SH-SY5Y (cell line): ENCODE data around the gene IBTK.

ENCODE experiments used
- GATA2 ChIP-seq: IDR thresholded peaks from 2 replicates; pipeline ENCODE4 v1.6.1; 2011; ENCODE audit warnings: mild to moderate bottlenecking, low read depth, low read length
- GATA3 ChIP-seq: IDR thresholded peaks from 2 replicates; pipeline ENCODE4 v1.6.1; 2011; ENCODE audit warnings: low read depth, mild to moderate bottlenecking, low read length, moderate library complexity

Gene IBTK

DNA sequence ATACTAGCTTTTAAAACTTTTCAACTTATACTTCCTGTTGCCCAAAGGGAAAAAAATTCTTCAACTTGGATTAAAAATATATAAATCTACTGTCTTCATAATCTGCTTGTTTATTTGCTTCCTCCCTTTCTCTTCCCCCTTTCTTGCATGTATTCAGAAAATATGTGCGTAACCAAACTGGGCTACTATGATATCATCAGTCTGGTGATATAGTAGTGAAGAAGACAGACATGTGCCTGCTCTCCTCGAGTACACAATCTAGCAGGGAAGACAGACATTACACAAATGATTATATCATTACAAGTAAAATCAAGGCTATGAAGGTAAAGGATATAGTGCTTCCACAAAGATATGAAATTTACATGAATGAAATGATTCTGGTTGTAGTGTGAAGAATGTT lies 31.0 kb downstream of the IBTK start:
- TF ChIP-seq GATA3, result no peak
- no peak for TF ChIP-seq GATA2

DNA sequence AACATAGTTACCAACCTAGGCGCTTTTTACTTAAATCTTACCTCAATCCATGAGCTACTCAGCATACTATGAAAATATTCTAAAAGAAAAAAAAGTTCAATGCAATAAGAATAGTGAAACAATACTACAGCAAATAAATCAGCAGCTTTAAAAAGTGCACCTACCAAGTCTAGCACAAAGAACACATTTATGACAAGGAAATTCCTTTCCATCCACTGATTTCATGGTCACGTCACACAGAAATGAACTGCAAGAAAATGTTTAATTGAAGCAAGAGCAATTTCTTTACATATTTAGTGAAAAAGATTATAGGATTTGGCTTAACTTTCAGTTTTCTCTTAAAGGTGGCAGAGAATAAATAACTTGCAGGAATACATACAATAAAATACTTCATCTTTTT lies 36.2 kb downstream of the IBTK start:
- TF ChIP-seq GATA3 (no peak), GATA2 (no peak)

DNA sequence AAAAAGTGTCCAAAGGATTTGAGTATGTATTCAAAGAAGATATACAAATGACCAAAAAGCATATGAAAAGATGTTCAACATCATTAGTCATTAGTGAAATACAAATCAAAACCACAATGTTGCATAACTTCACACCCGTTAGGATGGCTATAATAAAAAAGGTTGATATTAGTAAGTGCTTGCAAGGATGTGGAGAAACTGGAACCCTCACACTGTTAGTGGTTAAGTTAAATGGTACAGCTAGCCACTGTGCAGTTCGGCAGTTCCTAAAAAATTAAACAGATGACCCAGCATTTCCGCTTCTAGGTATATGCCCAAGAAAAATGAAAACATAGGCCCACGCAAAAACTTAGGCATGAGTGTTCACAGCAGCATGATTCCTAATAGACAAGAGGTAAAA lies 38.6 kb downstream of the IBTK start:
- TF ChIP-seq GATA2 (no peak), GATA3 (no peak)

DNA sequence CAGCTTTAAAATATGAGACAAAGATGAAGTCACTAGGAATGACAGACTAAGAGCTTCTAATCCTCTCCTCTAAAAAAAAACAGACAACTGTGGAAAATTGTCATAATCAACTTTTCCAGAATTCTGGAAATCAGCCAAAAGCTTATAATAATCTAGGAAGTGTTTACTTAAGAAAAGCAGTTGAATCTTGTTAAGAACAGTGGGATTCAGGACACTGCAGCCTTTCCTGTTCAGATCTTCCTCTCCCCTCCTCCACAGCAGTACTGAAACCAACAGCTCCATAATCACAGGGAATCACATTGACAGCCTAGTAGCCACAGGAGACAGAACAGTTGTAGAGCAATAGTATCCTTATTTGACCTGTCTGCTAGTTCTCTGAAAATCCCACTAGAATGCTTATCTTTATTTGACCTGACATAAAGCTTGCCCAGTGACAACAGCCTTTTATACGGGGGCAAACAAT lies 41.6 kb downstream of the IBTK start:
- TF ChIP-seq GATA2 (peak; percentile 9; the same call in 1 of the 2 replicates), GATA3 (no peak)

DNA sequence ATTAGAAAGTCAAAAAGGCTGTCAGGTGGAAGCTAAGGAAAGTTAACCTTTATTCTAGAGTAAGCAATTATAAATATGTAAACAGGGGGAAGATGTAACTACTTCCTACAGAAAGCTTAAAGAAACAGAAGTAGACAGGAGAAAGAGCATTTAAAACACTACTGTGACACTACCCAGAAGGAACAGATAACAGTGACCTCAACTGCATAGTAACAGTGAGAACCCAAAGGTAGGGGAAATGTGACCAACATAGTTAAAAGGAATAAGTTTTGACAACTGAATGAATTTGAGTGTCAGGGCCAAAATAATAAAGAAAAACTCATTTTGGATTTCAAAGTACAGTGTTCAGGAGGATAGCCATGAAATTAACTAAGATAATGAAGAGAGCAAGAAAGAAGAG lies 43.5 kb downstream of the IBTK start:
- TF ChIP-seq GATA2 (no peak), GATA3 (no peak)

GRCh38 chr6:82197784-82198183 lies 49.8 kb downstream of the IBTK start:
- no peak for TF ChIP-seq GATA3
- TF ChIP-seq GATA2, result no peak

DNA sequence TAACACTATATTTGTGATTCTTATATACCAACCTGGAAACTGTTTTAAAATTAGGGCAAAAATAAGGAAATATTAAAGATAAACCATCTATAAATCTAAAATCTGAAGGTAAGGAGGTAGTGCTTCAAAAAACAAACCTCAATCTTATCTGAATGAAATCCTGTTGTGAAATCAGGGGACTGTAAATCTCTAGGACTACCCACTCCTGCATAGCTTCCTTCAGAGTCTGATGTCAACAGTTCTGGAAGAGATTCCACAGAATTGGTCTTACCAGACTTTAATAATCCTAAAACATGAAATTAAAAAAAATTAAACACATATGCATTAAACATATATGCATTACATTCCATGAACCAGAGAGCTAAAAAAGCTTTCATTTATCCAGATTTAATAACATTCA lies 51.4 kb downstream of the IBTK start:
- TF ChIP-seq GATA2 (no peak), GATA3 (no peak)

DNA sequence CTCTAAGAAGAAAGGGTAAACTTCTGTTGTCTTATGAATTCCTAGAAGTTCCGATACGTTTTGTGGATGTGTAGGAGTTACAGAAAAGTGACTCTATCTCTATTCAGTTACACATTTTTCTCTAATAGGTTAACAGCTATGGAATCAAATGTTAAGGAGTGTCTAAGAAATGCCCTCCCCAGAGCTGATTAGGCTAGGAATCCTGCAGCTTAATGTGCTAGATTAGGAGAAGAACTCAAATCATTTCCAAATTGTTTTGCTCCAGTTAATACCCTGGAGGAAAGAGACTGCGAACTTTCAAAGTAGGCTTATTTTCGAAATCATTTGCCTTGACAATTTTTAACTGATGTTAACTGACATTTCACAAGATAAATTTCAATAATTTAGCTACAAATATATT lies 51.9 kb downstream of the IBTK start:
- no peak for TF ChIP-seq GATA2
- TF ChIP-seq GATA3, result no peak

DNA sequence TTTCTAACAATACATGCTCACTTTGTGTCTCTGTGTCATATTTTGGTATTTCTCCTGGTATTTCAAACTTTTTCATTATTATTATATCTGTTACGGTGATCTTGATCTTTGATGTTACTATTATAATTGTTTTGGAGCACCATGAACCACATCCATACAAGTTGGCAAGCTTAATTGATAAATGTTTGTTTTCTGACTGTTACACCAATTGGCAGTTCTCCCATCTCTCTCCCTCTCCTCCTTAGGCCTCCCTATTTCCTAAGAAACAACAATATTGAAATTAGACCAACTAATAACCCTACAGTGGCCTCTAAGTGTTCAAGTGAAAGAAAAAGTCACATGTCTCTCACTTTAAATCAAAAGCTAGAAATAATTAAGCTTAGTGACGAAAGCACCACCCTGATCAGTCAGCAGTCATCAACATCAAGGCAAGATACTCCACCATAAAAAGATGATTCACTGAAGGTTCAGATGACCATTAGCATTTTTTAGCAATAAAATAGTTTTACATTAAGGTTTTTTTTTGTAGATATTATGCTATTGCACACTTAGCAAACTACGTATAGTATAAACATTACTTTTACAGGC lies 61.5 kb downstream of the IBTK start:
- TF ChIP-seq GATA3 (no peak), GATA2 (no peak)

DNA sequence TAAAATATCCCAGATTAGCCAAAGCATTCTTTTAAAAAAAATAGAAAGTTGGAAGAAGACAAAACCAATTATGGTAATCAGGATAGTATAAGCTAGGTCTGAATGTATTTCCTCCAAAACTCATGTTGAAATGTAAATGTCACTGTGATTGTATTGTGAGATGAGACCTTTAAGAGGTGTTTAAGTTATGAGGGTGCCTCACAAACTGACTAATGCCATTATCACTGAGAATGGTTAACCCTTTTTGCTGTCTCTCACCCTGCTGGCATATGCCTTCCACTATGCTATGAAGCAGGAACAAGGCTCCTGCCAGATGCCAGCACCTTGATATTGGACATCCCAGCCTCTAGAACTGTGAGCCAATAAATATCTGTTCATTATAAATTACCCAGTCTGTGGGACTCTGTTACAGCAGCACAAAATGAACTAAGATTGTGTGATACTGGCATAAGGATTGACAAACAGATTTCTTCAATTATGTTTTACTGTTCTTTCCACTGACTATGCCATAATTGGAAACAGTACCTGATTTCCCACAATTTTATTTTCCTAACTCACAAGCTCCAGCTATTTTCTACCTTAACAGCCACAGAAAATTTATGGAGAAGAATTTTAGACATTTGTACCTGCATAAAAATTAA lies 63.8 kb downstream of the IBTK start:
- TF ChIP-seq GATA3 (peak; percentile 41; the same call in 1 of the 2 replicates), GATA2 (0 out of 2 replicates have a peak, but pooled peaks have one; percentile 38)

DNA sequence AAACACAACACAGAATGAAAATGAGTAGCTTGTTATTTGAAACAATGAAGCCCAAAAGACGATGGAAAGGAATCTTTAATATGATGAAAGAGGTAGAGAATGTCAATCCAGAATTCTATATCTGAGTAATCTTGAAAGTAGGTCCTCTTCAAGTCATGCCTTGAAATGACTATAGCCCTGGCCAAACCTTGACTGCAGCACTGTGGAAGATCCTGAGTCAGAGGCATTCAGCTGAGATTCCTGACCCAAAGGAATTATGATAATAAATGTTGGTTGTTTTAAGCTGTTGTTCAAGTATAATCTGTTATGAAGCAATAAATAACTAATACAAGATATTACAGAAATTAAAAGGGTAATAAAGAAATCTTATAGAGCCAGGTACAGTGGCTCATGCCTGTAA lies 64.8 kb downstream of the IBTK start:
- TF ChIP-seq GATA2, result no peak
- no peak for TF ChIP-seq GATA3

DNA sequence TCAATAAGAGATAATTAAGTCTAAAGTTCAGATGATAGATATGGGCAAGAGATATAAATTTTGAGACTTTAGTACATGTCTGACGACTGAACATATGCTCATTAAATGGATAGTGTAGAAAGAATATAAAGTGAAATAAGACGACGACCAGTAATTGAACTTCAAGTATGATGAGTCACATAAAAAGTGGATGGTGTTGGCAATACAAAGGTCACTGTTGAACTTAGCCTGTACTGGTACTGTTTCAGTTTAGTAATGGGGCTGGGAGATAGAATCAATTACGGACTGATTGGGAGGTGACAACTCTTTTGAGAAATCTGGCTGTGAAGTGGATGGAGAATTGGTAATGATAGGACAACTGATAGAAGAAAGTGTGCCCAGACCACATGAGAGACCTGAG lies 68.1 kb downstream of the IBTK start:
- TF ChIP-seq GATA3 (no peak), GATA2 (no peak)

DNA sequence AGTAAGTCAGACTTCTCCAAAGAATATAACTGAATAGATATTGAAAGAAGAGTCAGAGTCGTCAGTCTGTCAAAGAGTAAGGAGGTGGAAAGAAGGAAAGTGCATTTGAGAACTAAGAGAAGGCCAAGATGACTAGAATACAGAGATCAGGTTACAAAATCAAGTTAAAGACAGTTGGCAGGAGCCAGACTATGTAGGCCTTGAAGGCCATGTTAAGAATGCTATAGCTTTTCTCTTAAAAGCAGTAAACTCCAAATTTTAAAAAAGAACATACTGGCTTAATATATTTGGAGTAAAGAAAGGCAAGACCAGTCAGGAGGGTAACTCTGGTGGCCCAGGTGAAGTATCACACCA lies 68.8 kb downstream of the IBTK start:
- no peak for TF ChIP-seq GATA2
- TF ChIP-seq GATA3, result no peak

DNA sequence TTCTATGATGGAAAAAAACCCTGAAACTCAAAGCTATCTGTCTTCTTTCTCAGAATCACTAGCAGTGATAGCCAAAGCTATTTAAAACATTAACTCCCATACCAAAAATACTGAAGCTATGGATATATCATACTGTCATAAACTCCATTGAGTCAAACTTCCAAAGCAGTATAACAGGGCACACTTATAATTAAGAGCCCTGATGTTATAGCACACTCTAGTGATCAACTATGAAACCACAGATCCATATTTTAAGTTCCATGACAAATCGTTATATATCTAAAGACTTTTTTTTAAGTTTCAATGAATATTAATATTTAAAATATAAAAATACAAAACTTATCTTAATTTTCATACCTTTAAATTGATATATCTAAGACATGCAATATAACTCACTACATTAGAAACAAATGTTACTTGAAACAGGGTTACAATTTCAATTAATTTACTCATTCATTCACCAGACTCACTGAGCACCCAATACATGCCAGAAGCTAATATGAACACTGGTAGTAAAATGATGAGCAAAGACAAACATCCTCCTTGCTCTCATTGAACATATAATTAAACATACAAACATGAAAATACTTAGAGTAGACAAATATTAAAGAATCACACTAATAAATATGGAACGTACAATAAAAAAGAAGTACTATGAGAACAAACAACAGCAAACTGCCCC lies 69.3 kb downstream of the IBTK start:
- TF ChIP-seq GATA2 (no peak), GATA3 (no peak)

DNA sequence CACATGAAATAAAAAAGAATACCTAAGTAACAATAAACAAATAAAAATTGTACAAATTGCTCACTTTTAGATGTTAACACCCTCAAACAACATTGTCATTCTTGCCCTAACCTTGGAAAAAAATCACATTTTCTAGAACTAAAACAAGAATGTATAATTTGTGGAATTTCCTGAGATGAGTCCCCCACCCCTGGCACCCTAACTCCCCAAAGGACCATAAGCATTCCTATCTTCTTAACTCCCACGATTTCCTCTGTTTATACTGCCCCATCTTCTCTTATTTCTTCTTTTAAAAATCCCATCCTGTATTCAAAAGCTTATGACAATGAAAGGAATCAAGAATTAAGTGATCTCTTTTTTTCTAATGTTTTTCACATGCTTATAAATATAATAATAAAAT lies 70.9 kb downstream of the IBTK start:
- TF ChIP-seq GATA3 (no peak), GATA2 (no peak)
